Right renal pelvis (tissue), 4 donors: ENCODE results near the gene SERPINA12. TPM values are rescaled to one million over a fixed set of nuclear protein-coding genes. Genes with fewer than 3 reads are reported as not detected.

Source experiments
- DNase-seq, 4 donors: peaks; one replicate each; pipeline ENCODE4 v3.0.0-alpha.2; 2013; ENCODE audit warnings: low read depth in 4 of 4, low spot score in 3 of 4, missing footprints in 1 of 4
- polyA plus RNA-seq, 4 donors: library from polyadenylated mRNA; unstranded; fragments of 120-200 nt; gene quantifications; one replicate each; pipeline ENCODE4 v1.2.1, GENCODE V29; 2013; ENCODE audit not compliant: insufficient read length in 4 of 4

Gene SERPINA12
- polyA plus RNA-seq, 4 donors: 0.17 to 0.44 (median 0.26) TPM

DNA sequence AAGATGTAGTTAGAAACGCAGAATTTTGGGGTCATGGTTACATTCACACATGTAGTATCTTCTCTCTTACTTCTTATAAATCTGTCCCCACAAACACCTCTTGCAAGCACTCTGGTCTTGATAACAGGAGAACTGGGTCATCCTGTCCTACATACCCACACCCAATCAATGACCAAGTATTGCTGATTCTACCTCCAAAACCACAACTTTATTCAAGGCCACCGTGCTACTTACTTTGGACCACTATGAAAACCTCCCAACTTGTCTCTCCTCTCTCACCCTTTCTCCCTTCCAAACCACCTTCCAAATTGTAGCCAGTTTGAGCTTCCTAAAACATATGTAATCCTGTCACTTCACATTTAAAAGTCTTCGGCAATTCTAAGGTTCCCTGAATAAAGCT, 62.1 kb downstream of the SERPINA12 start:
- DNase-seq: no peak

GRCh38 chr14:94446126-94446525, 63.1 kb downstream of the SERPINA12 start:
- DNase-seq: no peak

- no peak for DNase-seq
Measured at GRCh38 chr14:94445003-94445402, 64.3 kb downstream of the SERPINA12 start.

- DNase-seq: no peak
Measured at GRCh38 chr14:94441531-94442205, 67.6 kb downstream of the SERPINA12 start.

DNA sequence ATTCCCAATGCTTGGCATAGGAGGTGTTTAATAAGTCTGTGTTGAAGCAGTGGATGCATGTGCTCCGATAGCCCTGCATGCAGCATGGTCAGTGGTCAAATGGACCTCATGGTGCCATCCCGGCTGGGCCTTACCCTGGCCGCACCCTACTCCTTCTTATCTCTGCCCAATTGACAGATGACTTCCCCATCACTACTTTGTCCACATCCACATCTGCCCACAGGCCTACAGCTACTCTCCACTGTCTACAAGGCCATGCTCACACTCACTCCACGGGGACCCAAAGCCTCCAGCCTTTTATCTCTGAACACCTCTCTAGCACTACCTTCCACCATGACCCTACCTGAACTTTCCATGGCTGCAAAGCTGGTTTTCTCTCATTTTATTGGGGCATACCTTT, 68.1 kb downstream of the SERPINA12 start:
- DNase-seq: no peak

DNA sequence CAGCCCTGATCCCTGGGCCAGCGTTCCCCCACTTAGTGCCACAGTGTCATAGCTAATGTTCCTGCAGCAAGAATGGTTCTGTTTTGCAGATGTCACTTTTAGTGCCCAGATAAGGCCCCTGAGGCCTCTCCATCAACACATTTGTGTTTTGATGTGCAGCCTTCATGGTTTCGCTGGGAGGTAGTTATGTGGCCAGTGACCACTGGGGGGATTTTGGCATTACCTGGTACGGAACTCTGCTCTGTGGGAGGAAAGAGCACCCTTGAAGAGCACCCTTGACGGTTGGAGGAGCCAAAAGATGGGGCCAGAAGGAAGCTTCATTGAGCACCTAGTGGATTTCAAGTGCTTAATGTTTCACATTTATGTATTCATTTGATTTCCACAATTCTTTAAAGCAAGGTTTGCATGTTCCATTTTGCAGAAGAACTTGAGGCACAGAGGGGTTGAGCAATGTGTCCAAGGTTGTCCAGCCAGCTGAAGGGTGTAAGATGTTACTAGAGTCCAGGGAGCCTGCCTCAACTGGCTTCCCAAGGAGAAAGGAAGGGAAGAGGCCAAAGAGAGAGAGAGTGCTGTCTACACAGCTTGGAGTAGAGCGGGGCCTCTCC, 69.7 kb downstream of the SERPINA12 start:
- DNase-seq: no peak

Other genes starting within 250 kb of the SERPINA12 start
- under 1 TPM; 0.10 to 0.34 (median 0.17) TPM for gene SERPINA10, start 216.2 kb downstream of the SERPINA12 start, polyA plus RNA-seq
- 10 to 100 TPM in 1 of 4 donors, 1 to 10 TPM in 3; 2.1 to 10.4 (median 7.1) TPM for gene SERPINA6, start 186.1 kb downstream of the SERPINA12 start, polyA plus RNA-seq
- not detected for gene SERPINA2, start 142.8 kb downstream of the SERPINA12 start, polyA plus RNA-seq
- 100 to 1,000 TPM in 2 of 4 donors, 10 to 100 TPM in 2; 70.7 to 106 (median 98.4) TPM for gene SERPINA1, start 120.9 kb downstream of the SERPINA12 start, polyA plus RNA-seq
- not detected for gene SERPINA11, start 56.7 kb downstream of the SERPINA12 start, polyA plus RNA-seq
- not detected for gene SERPINA9, start 33.3 kb downstream of the SERPINA12 start, polyA plus RNA-seq
- 1 to 10 TPM; 1.3 to 1.7 (median 1.4) TPM for gene SERPINA4, start 52.0 kb upstream of the SERPINA12 start, polyA plus RNA-seq
- 10 to 100 TPM in 3 of 4 donors, 1 to 10 TPM in 1; 9.6 to 15.3 (median 12.3) TPM for gene SERPINA5, start 72.0 kb upstream of the SERPINA12 start, polyA plus RNA-seq
- under 1 TPM in 2 of 4 donors, not detected in 2; 0.12 to 0.53 TPM for gene SERPINA3, start 102.9 kb upstream of the SERPINA12 start, polyA plus RNA-seq